GM08714 (cell line): Measurements from ENCODE around the gene TMEM273.

Experiments
- H3K4me3 ChIP-seq: fragments of 200-500 bp; sonication (Bioruptor generic); 2 replicates; pipeline ENCODE4 v1.5.1; 2014; ENCODE audit warnings: mild to moderate bottlenecking, low read length, inconsistent platforms
- ZNF274 ChIP-seq: IDR thresholded peaks from 2 replicates; pipeline ENCODE4 v1.6.1; 2012; ENCODE audit warnings: mild to moderate bottlenecking, low read depth, low read length

TMEM273 gene

GRCh38 chr10:49175587-49176309, 12.4 kb downstream of the TMEM273 start:
- no peak overlapping the region for H3K4me3 ChIP-seq
- no peak for TF ChIP-seq ZNF274

- H3K4me3 ChIP-seq: no peak overlapping the region
- TF ChIP-seq ZNF274: no peak
These were observed 13.2 kb downstream of the TMEM273 start for GRCh38 chr10:49174926-49175500.

- no peak overlapping the region for H3K4me3 ChIP-seq
- TF ChIP-seq ZNF274: no peak
These were observed 13.8 kb downstream of the TMEM273 start for GRCh38 chr10:49174261-49174925.

GRCh38 chr10:49173853-49174252, 14.3 kb downstream of the TMEM273 start:
- H3K4me3 ChIP-seq: no peak overlapping the region
- TF ChIP-seq ZNF274: no peak

- TF ChIP-seq ZNF274: no peak
- H3K4me3 ChIP-seq: no peak overlapping the region
These were observed 14.9 kb downstream of the TMEM273 start for GRCh38 chr10:49173201-49173772.

- no peak for TF ChIP-seq ZNF274
- no peak overlapping the region for H3K4me3 ChIP-seq
These were observed 15.4 kb downstream of the TMEM273 start for GRCh38 chr10:49172777-49173132.

GRCh38 chr10:49172061-49172776, 16.0 kb downstream of the TMEM273 start:
- H3K4me3 ChIP-seq: no peak overlapping the region
- no peak for TF ChIP-seq ZNF274

GRCh38 chr10:49171326-49172060, 16.7 kb downstream of the TMEM273 start:
- no peak overlapping the region for H3K4me3 ChIP-seq
- TF ChIP-seq ZNF274: no peak

GRCh38 chr10:49170632-49171325, 17.4 kb downstream of the TMEM273 start:
- TF ChIP-seq ZNF274: no peak

GRCh38 chr10:49169776-49170175, 18.4 kb downstream of the TMEM273 start:
- no peak for TF ChIP-seq ZNF274
- no peak overlapping the region for H3K4me3 ChIP-seq

More at GRCh38 chr10:49170632-49171325, 17.4 kb downstream of the TMEM273 start:
- no peak overlapping the region for H3K4me3 ChIP-seq

- TF ChIP-seq ZNF274: no peak
- H3K4me3 ChIP-seq: no peak overlapping the region
These were observed 19.2 kb downstream of the TMEM273 start for GRCh38 chr10:49168831-49169500.

- no peak overlapping the region for H3K4me3 ChIP-seq
- TF ChIP-seq ZNF274: no peak
These were observed 20.0 kb downstream of the TMEM273 start for GRCh38 chr10:49168171-49168540.
